H1 (cell line): Measurements from ENCODE around the gene ADCY7. TPM values are rescaled to one million over a fixed set of nuclear protein-coding genes. Genes with fewer than 3 reads are reported as not detected.

Experiments used
- CTCF ChIA-PET: fragments of 300-600 bp; sonication (Branson Sonifier 250); formaldehyde crosslinking; loops from one replicate; lab custom pipeline; 2021; ENCODE audit not compliant: partially characterized antibody; lab: Charles Lee
- POLR2A ChIA-PET: fragments of 300-600 bp; sonication (Branson Sonifier 250); formaldehyde crosslinking; loops from one replicate; lab custom pipeline; 2021; ENCODE audit warnings: inconsistent platforms; ENCODE audit not compliant: partially characterized antibody; lab: Charles Lee
- DNase-seq, 2 experiments: peaks; one replicate each; pipeline versions ENCODE4 v3.0.0 to v3.0.0-alpha.2; 2010 to 2022; ENCODE audit warnings: low spot score in 2 of 2, low read depth in 1 of 2, mixed read lengths in 1 of 2
- FAIRE-seq: peaks from 2 replicates; lab custom pipeline; 2011; peaks lifted over from hg19 to GRCh38; lab: Jason Lieb, UNC
- H2AFZ ChIP-seq: 2 replicates; pipeline ENCODE4 v1.8.1; 2012; ENCODE audit warnings: low read length, inconsistent platforms
- H2AK5ac ChIP-seq: 2 replicates; pipeline ENCODE4 v1.6.1; 2013; ENCODE audit warnings: low read depth, low read length
- H2BK120ac ChIP-seq: replicated peaks from 2 replicates; pipeline ENCODE3; 2013; ENCODE audit warnings: low read depth, low read length, inconsistent platforms
- H2BK12ac ChIP-seq: 2 replicates; pipeline ENCODE4 v1.6.1; 2013; ENCODE audit warnings: low read depth, low read length
- H2BK15ac ChIP-seq: 2 replicates; pipeline ENCODE4 v1.6.1; 2013; ENCODE audit warnings: low read length
- H2BK20ac ChIP-seq: 2 replicates; pipeline ENCODE4 v1.6.1; 2013; ENCODE audit warnings: low read length
- H2BK5ac ChIP-seq: 2 replicates; pipeline ENCODE4 v1.6.1; 2013; ENCODE audit warnings: low read depth, low read length
- H3K14ac ChIP-seq: 2 replicates; pipeline ENCODE4 v1.6.1; 2013; ENCODE audit warnings: inconsistent platforms; ENCODE audit not compliant: insufficient read length
- H3K18ac ChIP-seq: 2 replicates; pipeline ENCODE4 v1.6.1; 2013; ENCODE audit warnings: low read length; ENCODE audit errors: extremely low read depth
- H3K23ac ChIP-seq: 2 replicates; pipeline ENCODE4 v1.6.1; 2013; ENCODE audit warnings: inconsistent platforms; ENCODE audit not compliant: insufficient read length
- H3K23me2 ChIP-seq: 2 replicates; pipeline ENCODE4 v1.6.1; 2013; ENCODE audit warnings: low read depth, low read length
- H3K27ac ChIP-seq: 2 replicates; pipeline ENCODE4 v1.6.1; 2011; ENCODE audit warnings: low read depth, low read length, inconsistent platforms
- H3K27me3 ChIP-seq, 4 experiments: replicated peaks in 1 of 4; 1 replicate in 1 of 4; 2 replicates in 3 of 4; pipeline versions ENCODE4 v1.6.1 to v1.8.1; 2011 to 2013; ENCODE audit warnings: low read length in 3 of 4, mild to moderate bottlenecking in 3 of 4, inconsistent platforms in 2 of 4, mixed read lengths in 2 of 4, moderate library complexity in 1 of 4; ENCODE audit not compliant: control insufficient read depth in 3 of 4, insufficient read depth in 3 of 4; ENCODE audit errors: extremely low read depth in 1 of 4
- H3K36me3 ChIP-seq, 4 experiments: 2 replicates each; pipeline versions ENCODE4 v1.6.1 to v1.8.1; 2011 to 2013; ENCODE audit warnings: mild to moderate bottlenecking in 4 of 4, low read length in 3 of 4, moderate library complexity in 2 of 4, control low read depth in 1 of 4, inconsistent platforms in 1 of 4; ENCODE audit not compliant: insufficient read depth in 4 of 4, control insufficient read depth in 2 of 4
- H3K4ac ChIP-seq: replicated peaks from 2 replicates; pipeline ENCODE3; 2013; ENCODE audit warnings: low read length, low read depth, mixed read lengths, inconsistent platforms; ENCODE audit not compliant: insufficient read length
- H3K4me1 ChIP-seq, 4 experiments: replicated peaks in 1 of 4; 1 replicate in 1 of 4; 2 replicates in 3 of 4; pipeline versions ENCODE4 v1.6.1 to v1.8.1; 2011 to 2013; ENCODE audit warnings: low read length in 3 of 4, inconsistent platforms in 2 of 4, mixed read lengths in 1 of 4; ENCODE audit not compliant: insufficient read depth in 4 of 4, control insufficient read depth in 3 of 4
- H3K4me2 ChIP-seq, 2 experiments: 2 replicates each; pipeline versions ENCODE4 v1.6.1 to v1.8.1; 2011 to 2013; ENCODE audit warnings: low read depth in 2 of 2, low read length in 2 of 2, control low read depth in 1 of 2, inconsistent platforms in 1 of 2, mild to moderate bottlenecking in 1 of 2; ENCODE audit not compliant: insufficient read depth in 1 of 2
- H3K4me3 ChIP-seq, 4 experiments: fragments of 200-600, 300-600 bp in 1 of 4; sonication (generic), shearing (Covaris generic), sonication (Bioruptor Twin) in 1 of 4; 2 replicates each; pipeline versions ENCODE4 v1.5.1 to v1.8.1; 2011 to 2016; ENCODE audit warnings: low read length in 4 of 4, low read depth in 3 of 4, control low read depth in 2 of 4, inconsistent platforms in 2 of 4, mild to moderate bottlenecking in 2 of 4, mixed read lengths in 1 of 4, moderate library complexity in 1 of 4; ENCODE audit not compliant: insufficient read depth in 2 of 4; ENCODE audit errors: extremely low read depth in 1 of 4
- H3K56ac ChIP-seq: replicated peaks from 2 replicates; pipeline ENCODE3; 2013; ENCODE audit warnings: low read depth, mild to moderate bottlenecking, mixed read lengths, low read length, inconsistent platforms; ENCODE audit not compliant: insufficient read length
- H3K79me1 ChIP-seq: 2 replicates; pipeline ENCODE4 v1.6.1; 2013; ENCODE audit warnings: low read depth, low read length, control low read depth
- H3K79me2 ChIP-seq, 2 experiments: 2 replicates each; pipeline versions ENCODE4 v1.6.1 to v1.8.1; 2012 to 2013; ENCODE audit warnings: low read length in 2 of 2, mild to moderate bottlenecking in 2 of 2, inconsistent platforms in 1 of 2; ENCODE audit not compliant: insufficient read depth in 2 of 2, control insufficient read depth in 1 of 2
- H3K9ac ChIP-seq, 4 experiments: replicated peaks in 1 of 4; 1 replicate in 1 of 4; 2 replicates in 3 of 4; pipeline versions ENCODE4 v1.6.1 to v1.8.1; 2011 to 2013; ENCODE audit warnings: low read depth in 3 of 4, low read length in 3 of 4, control low read depth in 2 of 4, mild to moderate bottlenecking in 2 of 4, moderate library complexity in 2 of 4, inconsistent platforms in 1 of 4; ENCODE audit errors: extremely low read depth in 1 of 4
- H3K9me3 ChIP-seq, 2 experiments: 2 replicates each; pipeline versions ENCODE4 v1.6.1 to v1.8.1; 2012 to 2013; ENCODE audit warnings: mild to moderate bottlenecking in 2 of 2, moderate library complexity in 2 of 2, control low read depth in 1 of 2, inconsistent platforms in 1 of 2, low read depth in 1 of 2, low read length in 1 of 2, mixed read lengths in 1 of 2; ENCODE audit not compliant: insufficient read depth in 2 of 2
- H4K20me1 ChIP-seq, 2 experiments: replicated peaks in 1 of 2; 2 replicates each; pipeline versions ENCODE3 to v1.8.1; 2011 to 2013; ENCODE audit warnings: inconsistent platforms in 2 of 2, low read length in 2 of 2, mild to moderate bottlenecking in 1 of 2; ENCODE audit not compliant: insufficient read depth in 2 of 2, control insufficient read depth in 1 of 2
- H4K5ac ChIP-seq: 2 replicates; pipeline ENCODE4 v1.6.1; 2013; ENCODE audit warnings: low read length, low read depth, mixed read lengths, inconsistent platforms; ENCODE audit not compliant: insufficient read length
- H4K8ac ChIP-seq: 2 replicates; pipeline ENCODE4 v1.8.0; 2013; ENCODE audit warnings: mild to moderate bottlenecking, moderate library complexity, low read length, inconsistent platforms; ENCODE audit not compliant: insufficient read depth; ENCODE audit errors: extremely low read depth
- H4K91ac ChIP-seq: replicated peaks from 2 replicates; pipeline ENCODE3; 2013; ENCODE audit warnings: low read length, mixed read lengths, inconsistent platforms; ENCODE audit not compliant: insufficient read length
- BCL11A ChIP-seq, 2 experiments: IDR thresholded peaks; one replicate each; pipeline ENCODE4 v1.6.1; 2011; ENCODE audit warnings: low read depth in 2 of 2, low read length in 2 of 2, mild to moderate bottlenecking in 2 of 2
- EP300 ChIP-seq, 2 experiments: IDR thresholded peaks; 1 replicate in 1 of 2; 2 replicates in 1 of 2; pipeline ENCODE4 v1.6.1; 2011 to 2012; ENCODE audit warnings: low read depth in 2 of 2, low read length in 2 of 2, mild to moderate bottlenecking in 2 of 2, borderline replicate concordance in 1 of 2, inconsistent platforms in 1 of 2, moderate library complexity in 1 of 2
- SP4 ChIP-seq: IDR thresholded peaks from 2 replicates; pipeline ENCODE4 v1.6.1; 2012; ENCODE audit warnings: low read length, inconsistent platforms
- SUZ12 ChIP-seq: fragments of 200-600 bp; sonication (generic); IDR thresholded peaks from 2 replicates; pipeline ENCODE4 v1.6.1; 2012; ENCODE audit warnings: mild to moderate bottlenecking, inconsistent platforms, low read length, moderate library complexity, mixed read lengths
- TBP ChIP-seq: IDR thresholded peaks from 2 replicates; pipeline ENCODE4 v1.6.1; 2011; ENCODE audit warnings: low read depth, low read length, improper control_type of control experiment
- WGBS, 2 experiments: shearing (Covaris generic) in 1 of 2; methylation state at CpG; one replicate each; pipeline versions ENCODE4 v1.1.6 to v1.1.7; 2013 to 2015; ENCODE audit warnings: low lambda C conversion rate in 2 of 2, mixed read lengths in 2 of 2, inconsistent platforms in 1 of 2, low coverage in 1 of 2, missing lambda C conversion rate in 1 of 2; ENCODE audit not compliant: insufficient replicate concordance in 2 of 2, insufficient coverage in 1 of 2, insufficient read length in 1 of 2; ENCODE audit errors: extremely low coverage in 1 of 2, missing lambda C conversion rate in 1 of 2; 5-methylcytosine and 5-hydroxymethylcytosine counted together
- polyA plus RNA-seq, 7 experiments: library from polyadenylated mRNA; depleted of rRNA in 3 of 7; stranded (reverse) in 5 of 7; unstranded in 2 of 7; fragments of >200 nt in 5 of 7; fragments of 200-250 nt in 2 of 7; gene quantifications; 1 replicate in 5 of 7; 2 replicates in 1 of 7; 4 replicates in 1 of 7; pipeline versions ENCODE4 v1.2.1 to v1.2.3, GENCODE V29; 2011 to 2013; ENCODE audit warnings: missing spikeins in 2 of 7, mixed read lengths in 2 of 7
- total RNA-seq: library from RNA; stranded (reverse); fragmentation: NEBNext Ultra II Directional; extraction: Animal tissue kit (Norgen Biotek cat#: 25700); gene quantifications from 2 replicates; pipeline ENCODE4 v1.2.1, GENCODE V29; 2021
- TF ChIP-seq, protein P1 (sequence below): IDR thresholded peaks from 2 replicates; pipeline ENCODE4 v1.6.1; 2012; ENCODE audit warnings: inconsistent platforms
- TF ChIP-seq, protein P2 (sequence below): IDR thresholded peaks from 2 replicates; pipeline ENCODE4 v1.6.1; 2011; ENCODE audit warnings: low read length, improper control_type of control experiment
- TF ChIP-seq, protein P3 (sequence below): IDR thresholded peaks from 2 replicates; pipeline ENCODE4 v1.6.1; 2012; ENCODE audit warnings: inconsistent platforms
- TF ChIP-seq, protein P4 (sequence below), 3 experiments: IDR thresholded peaks; 1 replicate in 2 of 3; 2 replicates in 1 of 3; pipeline versions ENCODE4 v1.5.1 to v1.6.1; 2011; ENCODE audit warnings: low read length in 3 of 3, mild to moderate bottlenecking in 3 of 3, inconsistent platforms in 2 of 3, low read depth in 1 of 3, moderate library complexity in 1 of 3; ENCODE audit not compliant: insufficient read depth in 1 of 3; ENCODE audit errors: control extremely low read depth in 1 of 3

The ADCY7 gene
- total and polyA plus RNA-seq, 2 of the 8 experiments (the other 6 are each of a cell fraction or from before 2014, with no cell fraction given) = 2.4 to 5.1 TPM

DNA sequence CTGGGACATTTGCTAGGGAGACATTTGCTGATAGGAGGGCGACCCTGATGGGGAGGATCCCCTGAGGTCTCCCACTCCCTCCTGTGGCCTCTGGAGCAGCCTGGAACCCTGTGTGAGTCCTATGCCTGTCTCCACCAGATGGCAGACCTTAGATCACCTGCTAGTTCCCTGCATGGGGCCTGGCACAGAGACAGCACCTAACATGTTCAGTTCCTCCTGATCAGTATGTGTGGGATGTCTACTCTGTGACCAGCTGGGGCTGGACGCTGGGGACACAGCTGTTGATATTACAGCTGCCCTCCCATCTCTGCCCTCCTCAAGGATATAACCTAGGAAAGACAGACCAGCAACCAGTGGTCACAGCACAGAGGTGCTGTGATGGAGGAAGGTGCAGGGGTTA lies 1.1 kb upstream of the ADCY7 start:
- Histone ChIP-seq H3K18ac (no peak overlapping the region), H3K9me3 (no peaks in the 10 kb centered on the region), H3K4ac (no peak overlapping the region), H4K8ac (no peak overlapping the region), H2AK5ac (no peak overlapping the region), H3K4me1 (peaks cover 0 to 12% (median 8%) of the 10 kb centered on the region in 4 experiments; a peak in 6 of 7 replicates), H4K5ac (no peak overlapping the region), H3K27ac (no peak overlapping the region), H3K23me2 (no peaks in the 10 kb centered on the region), H2BK5ac (no peak overlapping the region), H3K9ac (no peak overlapping the region), H3K56ac (no peak overlapping the region), H3K14ac (no peak overlapping the region), H2BK120ac (no peak overlapping the region), H3K23ac (no peak overlapping the region), H3K4me2 (no peak overlapping the region), H2BK12ac (peak overlapping the region; percentile 6; the same call in 1 of the 2 replicates), H4K91ac (no peak overlapping the region), H2BK20ac (no peak overlapping the region; the same call in 1 of the 2 replicates), H2BK15ac (no peak overlapping the region), H3K4me3 (no peak overlapping the region), H3K36me3 (no peaks in the 10 kb centered on the region), H3K79me1 (no peaks in the 10 kb centered on the region), H4K20me1 (no peaks in the 10 kb centered on the region), H3K79me2 (no peaks in the 10 kb centered on the region), H3K27me3 (no peaks in the 10 kb centered on the region), H2AFZ (no peak overlapping the region)
- DNase-seq (no peak), FAIRE-seq (no peak)
- CTCF ChIA-PET = interaction anchor here (0.7 to 3.1 kb wide), 4 partner anchors 10 to 94 kb away, joined by 3 to 9 read pairs (median 4); no protein-coding TSS in a partner anchor
- POLR2A ChIA-PET = interaction anchor here (0.6 kb wide), 1 partner anchor 110 kb away, joined by 4 read pairs; no protein-coding TSS in a partner anchor
- 88% methylated on average over 1 of the region's 2 CpGs; no CpG with 5 or more reads in 1 of the 2 experiments for WGBS, 2 experiments
- TF ChIP-seq SUZ12 = no peak
- TF ChIP-seq, protein P1, sequence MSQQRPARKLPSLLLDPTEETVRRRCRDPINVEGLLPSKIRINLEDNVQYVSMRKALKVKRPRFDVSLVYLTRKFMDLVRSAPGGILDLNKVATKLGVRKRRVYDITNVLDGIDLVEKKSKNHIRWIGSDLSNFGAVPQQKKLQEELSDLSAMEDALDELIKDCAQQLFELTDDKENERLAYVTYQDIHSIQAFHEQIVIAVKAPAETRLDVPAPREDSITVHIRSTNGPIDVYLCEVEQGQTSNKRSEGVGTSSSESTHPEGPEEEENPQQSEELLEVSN = no peak
- TF ChIP-seq, protein P2, sequence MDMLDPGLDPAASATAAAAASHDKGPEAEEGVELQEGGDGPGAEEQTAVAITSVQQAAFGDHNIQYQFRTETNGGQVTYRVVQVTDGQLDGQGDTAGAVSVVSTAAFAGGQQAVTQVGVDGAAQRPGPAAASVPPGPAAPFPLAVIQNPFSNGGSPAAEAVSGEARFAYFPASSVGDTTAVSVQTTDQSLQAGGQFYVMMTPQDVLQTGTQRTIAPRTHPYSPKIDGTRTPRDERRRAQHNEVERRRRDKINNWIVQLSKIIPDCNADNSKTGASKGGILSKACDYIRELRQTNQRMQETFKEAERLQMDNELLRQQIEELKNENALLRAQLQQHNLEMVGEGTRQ = no peak
- TF ChIP-seq EP300 (IDR thresholded peaks at IDR 0.05; ENCODE audit: borderline replicate concordance in 1 of 2, low read depth in 2 of 2, low read length in 2 of 2) = no peak
- TF ChIP-seq SP4 = no peak
- TF ChIP-seq, protein P3, sequence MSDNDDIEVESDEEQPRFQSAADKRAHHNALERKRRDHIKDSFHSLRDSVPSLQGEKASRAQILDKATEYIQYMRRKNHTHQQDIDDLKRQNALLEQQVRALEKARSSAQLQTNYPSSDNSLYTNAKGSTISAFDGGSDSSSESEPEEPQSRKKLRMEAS = no peak
- TF ChIP-seq, protein P4, sequence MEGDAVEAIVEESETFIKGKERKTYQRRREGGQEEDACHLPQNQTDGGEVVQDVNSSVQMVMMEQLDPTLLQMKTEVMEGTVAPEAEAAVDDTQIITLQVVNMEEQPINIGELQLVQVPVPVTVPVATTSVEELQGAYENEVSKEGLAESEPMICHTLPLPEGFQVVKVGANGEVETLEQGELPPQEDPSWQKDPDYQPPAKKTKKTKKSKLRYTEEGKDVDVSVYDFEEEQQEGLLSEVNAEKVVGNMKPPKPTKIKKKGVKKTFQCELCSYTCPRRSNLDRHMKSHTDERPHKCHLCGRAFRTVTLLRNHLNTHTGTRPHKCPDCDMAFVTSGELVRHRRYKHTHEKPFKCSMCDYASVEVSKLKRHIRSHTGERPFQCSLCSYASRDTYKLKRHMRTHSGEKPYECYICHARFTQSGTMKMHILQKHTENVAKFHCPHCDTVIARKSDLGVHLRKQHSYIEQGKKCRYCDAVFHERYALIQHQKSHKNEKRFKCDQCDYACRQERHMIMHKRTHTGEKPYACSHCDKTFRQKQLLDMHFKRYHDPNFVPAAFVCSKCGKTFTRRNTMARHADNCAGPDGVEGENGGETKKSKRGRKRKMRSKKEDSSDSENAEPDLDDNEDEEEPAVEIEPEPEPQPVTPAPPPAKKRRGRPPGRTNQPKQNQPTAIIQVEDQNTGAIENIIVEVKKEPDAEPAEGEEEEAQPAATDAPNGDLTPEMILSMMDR (IDR thresholded peaks at IDR 0.05; ENCODE audit: control extremely low read depth in 1 of 3, insufficient read depth in 1 of 3, low read depth in 1 of 3, low read length in 3 of 3) = peak; percentile 36 to 48 (median 41)
- no peak for TF ChIP-seq TBP
- no peak for TF ChIP-seq BCL11A (IDR thresholded peaks at IDR 0.05; ENCODE audit: low read depth in 2 of 2, low read length in 2 of 2)
